ENCODE data around the gene PKD1.
A peak's percentile ranks its signal among the peaks of the same experiment; 100 is the strongest.
"Not testable (repeated sequence)": the region's sequence is repeated elsewhere in the genome, so short reads cannot be mapped to it uniquely, and the experiment has no call there.

The PKD1 gene

DNA sequence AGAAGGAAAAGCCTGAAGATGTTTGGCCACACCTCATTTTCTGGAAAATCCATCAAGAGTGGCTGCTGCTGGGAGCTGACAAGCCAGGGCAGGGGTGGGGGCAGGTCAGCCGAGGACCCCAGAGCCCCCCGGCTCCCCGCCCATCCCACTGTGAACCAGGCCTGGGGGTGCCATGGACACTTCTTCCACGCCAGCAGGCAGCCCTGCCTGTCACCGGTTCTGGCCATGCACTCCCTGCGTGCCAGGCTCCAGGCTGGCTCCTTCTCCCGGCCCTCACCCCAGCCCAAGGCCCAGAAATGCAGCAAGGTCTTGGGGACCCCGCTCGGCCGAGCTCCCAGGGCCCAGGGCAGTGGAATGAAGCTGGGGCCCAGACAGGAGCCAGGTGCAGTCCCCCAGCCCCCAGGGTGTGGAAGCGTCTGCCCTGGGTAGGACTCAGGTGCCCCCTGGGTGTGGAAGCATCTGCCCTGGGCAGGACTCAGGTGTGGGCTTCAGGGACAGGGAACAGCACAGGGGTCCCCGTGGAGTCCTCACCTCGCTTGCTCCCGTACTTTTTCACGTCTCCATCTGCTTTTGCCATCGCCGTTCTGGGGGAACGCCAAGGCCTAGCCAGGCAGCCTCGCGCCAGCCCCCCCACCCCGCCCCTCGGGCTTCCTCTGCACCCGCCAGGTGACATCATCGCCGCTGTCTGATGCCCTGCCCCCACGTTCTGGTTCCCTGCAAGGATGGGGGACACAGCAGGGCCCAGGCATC, 12.6 kb downstream of the PKD1 start:
- H3K4me3 ChIP-seq (ENCODE audit: low read depth, low read length); DNase-seq (ENCODE audit: low read depth, low spot score): not testable (repeated sequence)
- ChIA-PET POLR2A (interaction anchor here (2.0 kb wide), 1 partner anchor 32 kb away, joined by 6 read pairs; the partner anchor contains the start of gene TRAF7), CTCF (interaction anchor here (2.9 kb wide), 1 partner anchor 17 kb away, joined by 16 read pairs; no protein-coding TSS in a partner anchor)

DNA sequence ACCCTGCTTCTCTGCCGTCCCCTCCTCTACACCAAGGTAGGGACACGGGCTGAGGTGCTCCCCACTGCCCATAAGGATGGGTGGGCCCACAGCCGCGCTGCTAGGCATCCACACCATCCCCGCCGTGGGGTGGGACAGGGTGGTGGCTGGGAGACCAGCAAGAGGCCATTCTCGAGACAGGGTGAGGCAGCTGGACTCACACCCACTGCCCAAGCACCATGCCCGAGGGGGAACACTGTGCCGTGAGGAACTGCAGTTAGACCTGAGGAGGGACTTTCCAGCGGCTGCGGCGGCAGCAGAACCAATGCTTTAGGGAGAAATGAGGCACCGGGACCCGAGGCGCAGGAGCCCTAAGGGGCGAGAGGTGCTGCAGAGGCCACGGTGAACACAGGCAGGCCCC, 13.3 kb downstream of the PKD1 start:
- DNase-seq (ENCODE audit: low read depth, low spot score) = no peak
- CTCF ChIA-PET = interaction anchor here (0.5 to 2.9 kb wide), 3 partner anchors 18 to 130 kb away, joined by 3 to 16 read pairs (median 4); no protein-coding TSS in a partner anchor
- POLR2A ChIA-PET = interaction anchor here (2.0 kb wide), 1 partner anchor 33 kb away, joined by 6 read pairs; the partner anchor contains the start of gene TRAF7
- no peak overlapping the region for H3K4me3 ChIP-seq (ENCODE audit: low read depth, low read length)
- TF ChIP-seq, protein P1, sequence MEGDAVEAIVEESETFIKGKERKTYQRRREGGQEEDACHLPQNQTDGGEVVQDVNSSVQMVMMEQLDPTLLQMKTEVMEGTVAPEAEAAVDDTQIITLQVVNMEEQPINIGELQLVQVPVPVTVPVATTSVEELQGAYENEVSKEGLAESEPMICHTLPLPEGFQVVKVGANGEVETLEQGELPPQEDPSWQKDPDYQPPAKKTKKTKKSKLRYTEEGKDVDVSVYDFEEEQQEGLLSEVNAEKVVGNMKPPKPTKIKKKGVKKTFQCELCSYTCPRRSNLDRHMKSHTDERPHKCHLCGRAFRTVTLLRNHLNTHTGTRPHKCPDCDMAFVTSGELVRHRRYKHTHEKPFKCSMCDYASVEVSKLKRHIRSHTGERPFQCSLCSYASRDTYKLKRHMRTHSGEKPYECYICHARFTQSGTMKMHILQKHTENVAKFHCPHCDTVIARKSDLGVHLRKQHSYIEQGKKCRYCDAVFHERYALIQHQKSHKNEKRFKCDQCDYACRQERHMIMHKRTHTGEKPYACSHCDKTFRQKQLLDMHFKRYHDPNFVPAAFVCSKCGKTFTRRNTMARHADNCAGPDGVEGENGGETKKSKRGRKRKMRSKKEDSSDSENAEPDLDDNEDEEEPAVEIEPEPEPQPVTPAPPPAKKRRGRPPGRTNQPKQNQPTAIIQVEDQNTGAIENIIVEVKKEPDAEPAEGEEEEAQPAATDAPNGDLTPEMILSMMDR (IDR thresholded peaks at IDR 0.05; ENCODE audit: insufficient read depth, low read length, missing control alignments) = no peak

DNA sequence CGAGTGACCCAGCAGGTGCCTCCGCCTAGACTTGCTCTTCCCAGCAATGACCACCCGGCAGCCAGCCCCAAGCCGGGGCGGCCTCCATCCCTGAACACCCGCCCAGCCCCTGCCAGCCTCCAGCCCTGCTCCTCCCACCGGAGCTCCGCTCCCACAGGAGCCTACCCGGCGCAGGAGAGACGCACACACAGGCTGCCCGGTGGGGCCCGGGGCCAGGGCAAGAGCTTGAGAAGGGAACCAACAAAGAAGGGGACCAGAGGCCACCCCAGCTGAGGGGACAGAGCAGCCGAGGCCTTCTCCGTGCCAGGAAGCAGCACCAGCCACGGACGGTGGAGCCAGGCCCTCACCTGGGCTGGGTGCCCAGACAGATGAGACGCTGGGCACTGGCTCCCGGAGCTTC, 13.8 kb downstream of the PKD1 start:
- ChIA-PET CTCF (interaction anchor here (0.5 to 2.9 kb wide), 3 partner anchors 18 to 131 kb away, joined by 3 to 16 read pairs (median 4); no protein-coding TSS in a partner anchor), POLR2A (interaction anchor here (2.0 kb wide), 1 partner anchor 33 kb away, joined by 6 read pairs; the partner anchor contains the start of gene TRAF7)
- TF ChIP-seq, protein P1 (IDR thresholded peaks at IDR 0.05; ENCODE audit: insufficient read depth, low read length, missing control alignments) = no peak
- no peak for DNase-seq (ENCODE audit: low read depth, low spot score)
- no peak overlapping the region for H3K4me3 ChIP-seq (ENCODE audit: low read depth, low read length)

DNA sequence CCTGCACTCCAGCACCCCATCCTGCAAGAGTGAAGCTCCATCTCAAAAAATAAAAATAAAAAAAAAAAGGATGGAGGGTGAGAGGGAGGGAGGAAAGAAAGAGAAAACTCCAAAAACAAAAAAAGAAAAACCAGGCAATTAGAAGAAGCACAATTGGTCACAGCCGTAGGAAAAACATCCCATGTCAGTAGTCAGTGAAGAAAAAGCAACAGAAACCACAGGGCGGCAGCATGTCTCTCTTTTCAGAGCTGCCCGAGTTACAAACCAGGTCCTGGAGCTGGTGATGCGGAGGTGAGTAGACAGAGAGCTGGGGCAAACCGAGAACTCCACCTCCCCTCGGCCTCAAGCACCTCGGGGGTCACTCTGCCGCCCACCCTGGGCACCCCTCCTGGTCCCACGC, 14.4 kb downstream of the PKD1 start:
- not testable (repeated sequence) for DNase-seq (ENCODE audit: low read depth, low spot score); H3K4me3 ChIP-seq (ENCODE audit: low read depth, low read length)
- POLR2A ChIA-PET = interaction anchor here (2.0 kb wide), 1 partner anchor 34 kb away, joined by 6 read pairs; the partner anchor contains the start of gene TRAF7
- CTCF ChIA-PET = interaction anchor here (1.5 to 2.9 kb wide), 2 partner anchors 19 to 24 kb away, joined by 3 to 16 read pairs; no protein-coding TSS in a partner anchor
- TF ChIP-seq, protein P1 (IDR thresholded peaks at IDR 0.05; ENCODE audit: insufficient read depth, low read length, missing control alignments) = peak; percentile 19

DNA sequence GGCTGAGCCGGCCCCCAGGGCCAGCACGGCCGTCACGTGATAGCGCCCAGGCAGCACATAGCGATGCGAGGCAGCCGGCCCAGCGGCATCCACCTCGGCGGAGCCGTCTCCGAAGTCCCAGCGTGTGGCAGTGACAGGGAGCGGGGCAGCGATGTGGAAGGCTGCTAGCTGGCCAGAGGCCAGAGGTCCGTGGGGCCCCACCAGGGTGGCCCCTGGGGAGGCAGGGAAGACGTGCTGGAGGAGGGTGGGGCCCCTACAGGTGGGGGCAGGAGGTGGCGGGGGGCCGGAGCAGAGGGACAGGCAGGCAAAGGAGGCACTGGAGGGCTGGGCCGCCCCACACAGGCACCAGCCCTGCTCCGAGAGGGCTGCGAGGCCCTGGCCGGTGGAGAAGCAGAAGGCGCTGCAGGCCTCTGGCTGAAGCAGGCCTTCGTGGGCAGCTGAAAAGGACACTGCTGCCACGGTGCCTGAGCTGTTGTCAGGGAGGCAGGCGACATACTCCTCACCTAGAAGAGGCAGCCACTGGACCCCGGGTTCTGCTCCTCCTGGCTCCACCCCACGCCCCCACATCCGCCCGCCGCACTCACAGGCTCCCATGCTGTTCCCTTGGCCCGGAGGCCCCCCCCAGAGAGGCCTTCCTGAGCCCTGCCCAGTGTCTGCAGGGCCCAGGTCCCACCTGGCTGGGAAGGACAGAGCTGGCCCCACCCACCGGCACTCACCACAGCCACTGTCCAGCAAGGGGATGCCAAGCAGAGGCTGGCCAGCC, 17.6 kb downstream of the PKD1 start:
- POLR2A ChIA-PET; DNase-seq (ENCODE audit: low read depth, low spot score); H3K4me3 ChIP-seq (ENCODE audit: low read depth, low read length); CTCF ChIA-PET: not testable (repeated sequence)

DNA sequence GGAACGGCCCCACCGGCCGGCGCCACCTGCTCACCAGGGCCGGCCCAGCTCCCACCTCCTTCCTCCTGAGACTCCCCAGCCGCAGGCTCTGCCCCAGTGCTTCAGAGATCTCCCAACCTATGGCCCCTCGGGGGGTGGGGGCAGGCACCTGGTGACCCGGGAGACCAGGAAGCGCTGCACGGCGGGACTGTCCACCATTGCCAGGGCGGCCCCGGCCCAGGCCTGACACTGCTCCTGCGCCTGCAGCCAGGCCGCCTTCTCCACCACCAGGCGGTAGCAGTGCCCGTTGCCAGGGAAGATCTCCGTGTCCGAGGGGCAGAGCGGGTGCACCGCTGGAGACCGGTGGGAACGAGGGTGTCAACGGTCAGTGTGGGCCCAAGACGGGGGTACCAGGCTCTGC, 18.4 kb downstream of the PKD1 start:
- CTCF ChIA-PET; POLR2A ChIA-PET; H3K4me3 ChIP-seq (ENCODE audit: low read depth, low read length); DNase-seq (ENCODE audit: low read depth, low spot score): not testable (repeated sequence)

DNA sequence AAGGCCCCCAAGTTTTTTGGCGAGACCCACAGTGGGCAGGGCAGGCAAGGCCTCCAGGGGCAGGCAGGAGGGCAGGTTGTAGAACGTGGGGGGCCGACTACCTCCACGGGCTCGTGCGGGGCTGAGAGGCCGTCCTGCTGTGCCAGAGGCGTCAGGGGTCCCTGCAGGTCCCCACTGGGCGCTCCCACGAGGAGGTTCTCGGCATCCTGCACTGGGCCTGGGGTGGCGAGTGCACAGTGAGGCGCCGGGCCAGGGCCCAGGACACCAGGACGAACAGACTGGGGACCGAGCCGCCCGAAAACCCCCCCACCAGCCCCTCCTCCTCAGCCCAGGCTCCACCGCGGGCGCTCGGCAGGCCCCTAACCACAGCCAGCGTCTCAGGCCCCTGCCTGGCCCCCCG, 19.3 kb downstream of the PKD1 start:
- H3K4me3 ChIP-seq (ENCODE audit: low read depth, low read length); POLR2A ChIA-PET; CTCF ChIA-PET; DNase-seq (ENCODE audit: low read depth, low spot score): not testable (repeated sequence)

DNA sequence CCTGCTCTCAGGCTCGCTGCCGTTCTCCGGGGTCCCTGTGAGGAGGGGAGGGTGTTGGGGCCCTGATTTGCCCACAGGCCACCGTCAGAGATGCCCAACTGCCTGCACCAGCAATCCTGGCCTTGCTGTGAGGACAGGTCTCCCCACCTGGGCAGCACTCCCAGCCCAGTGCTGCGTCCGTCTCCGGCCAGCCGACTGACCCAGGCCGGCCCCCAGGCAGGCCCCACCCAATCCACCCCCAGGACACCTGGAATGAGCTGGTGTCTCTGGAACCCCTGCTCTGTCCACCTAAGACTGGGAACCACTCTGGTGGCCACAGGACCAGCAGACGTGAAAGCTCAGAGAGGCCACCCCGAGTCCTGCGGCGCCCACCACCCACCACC, 20.1 kb downstream of the PKD1 start:
- DNase-seq (ENCODE audit: low read depth, low spot score) = no peak
- CTCF ChIA-PET = no interaction called here
- TF ChIP-seq, protein P1 (IDR thresholded peaks at IDR 0.05; ENCODE audit: insufficient read depth, low read length, missing control alignments) = no peak
- POLR2A ChIA-PET = no interaction called here
- no peak overlapping the region for H3K4me3 ChIP-seq (ENCODE audit: low read depth, low read length)

DNA sequence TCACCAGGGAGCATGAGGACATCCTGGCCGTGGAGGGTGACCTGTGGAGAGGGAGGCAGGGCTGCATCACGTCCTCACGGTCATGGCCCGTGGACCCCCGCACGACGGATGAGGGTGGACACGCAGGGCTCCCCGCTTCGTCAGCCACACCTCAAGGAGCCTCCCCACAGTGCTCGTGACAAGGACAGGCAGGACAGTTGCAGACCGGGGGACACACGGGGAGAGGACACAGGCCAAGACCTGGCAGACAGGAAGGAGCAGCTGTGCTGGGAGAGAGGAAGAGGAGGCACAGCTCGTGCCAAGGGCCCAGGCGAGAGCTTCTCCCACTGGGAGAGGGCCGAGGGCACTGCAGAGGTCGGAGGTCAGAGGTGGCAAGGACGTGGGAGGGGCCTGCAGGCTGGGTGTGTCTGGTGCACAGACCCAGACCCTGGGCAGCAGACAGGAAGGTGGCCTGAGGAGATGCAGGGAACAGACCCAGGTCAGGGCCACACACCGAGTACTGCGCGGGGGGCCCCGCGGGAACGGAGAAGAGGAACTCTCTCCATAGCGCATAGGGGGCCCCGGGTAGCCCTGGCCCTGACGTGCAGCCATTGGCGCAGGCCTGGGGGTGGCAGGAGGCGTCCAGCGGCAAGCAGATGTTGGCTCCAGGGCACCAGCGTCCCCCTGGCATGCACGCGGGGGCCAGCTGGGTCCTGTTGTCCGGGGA, 20.7 kb downstream of the PKD1 start:
- CTCF ChIA-PET = not testable (repeated sequence)

DNA sequence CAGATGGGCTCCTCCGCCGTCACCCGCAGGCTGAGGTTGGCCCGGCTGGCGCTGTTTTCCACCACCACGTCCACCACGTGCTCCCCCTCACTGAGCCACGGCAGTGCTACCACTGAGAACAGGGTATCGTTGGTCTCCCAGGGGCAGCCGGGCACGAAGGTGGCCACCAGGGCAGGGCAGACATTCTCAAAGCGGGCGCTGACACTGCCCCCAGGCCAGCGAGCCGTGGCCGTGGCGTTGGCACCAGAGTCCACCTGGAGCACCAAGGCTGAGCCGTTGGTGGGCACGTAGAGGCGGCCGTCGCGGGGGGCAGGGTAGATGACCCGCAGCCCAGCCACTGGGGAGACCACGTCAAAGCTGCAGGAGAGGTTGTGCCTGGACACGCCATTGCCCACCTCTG, 21.5 kb downstream of the PKD1 start:
- DNase-seq (ENCODE audit: low read depth, low spot score); H3K4me3 ChIP-seq (ENCODE audit: low read depth, low read length); CTCF ChIA-PET; POLR2A ChIA-PET: not testable (repeated sequence)

More for the DNA sequence above, 20.7 kb downstream of the PKD1 start:
- DNase-seq (ENCODE audit: low read depth, low spot score); POLR2A ChIA-PET; H3K4me3 ChIP-seq (ENCODE audit: low read depth, low read length): not testable (repeated sequence)

DNA sequence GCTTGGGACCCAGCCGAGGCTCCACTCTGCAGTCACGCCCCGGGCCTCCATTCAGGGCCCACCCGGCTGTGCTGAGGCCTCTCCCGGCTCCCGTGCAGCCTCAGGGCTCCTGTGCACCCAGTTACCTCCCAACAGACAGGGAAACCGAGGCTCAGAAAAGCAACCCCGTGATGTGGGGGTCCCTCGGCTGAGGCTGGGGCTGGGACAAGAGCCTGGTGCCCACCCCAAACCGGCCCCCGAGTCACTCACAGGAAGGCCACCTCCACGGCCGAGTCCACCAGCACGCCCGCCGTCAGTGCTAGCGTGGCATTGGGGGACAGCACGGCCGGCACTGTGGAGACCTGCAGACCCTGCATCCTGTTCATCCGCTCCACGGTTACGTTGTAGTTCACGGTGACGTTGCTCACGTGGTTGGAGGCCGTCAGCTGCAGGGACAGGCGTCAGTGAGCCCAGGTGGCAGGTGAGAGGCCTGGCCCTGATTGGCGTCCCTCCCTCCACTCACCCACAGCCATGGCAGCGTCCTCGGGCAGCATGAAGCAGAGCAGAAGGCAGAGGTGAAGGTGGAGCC, 23.1 kb downstream of the PKD1 start:
- POLR2A ChIA-PET; DNase-seq (ENCODE audit: low read depth, low spot score); CTCF ChIA-PET; H3K4me3 ChIP-seq (ENCODE audit: low read depth, low read length): not testable (repeated sequence)

Data from AG04449 (cell line).